Mesothelial cell of epicardium (in vitro differentiated cells): ENCODE measurements around the gene KRTAP4-7. TPM values are rescaled to one million over a fixed set of nuclear protein-coding genes. Genes with fewer than 3 reads are reported as not detected.
A peak's percentile ranks its signal among the peaks of the same experiment; 100 is the strongest.

Source experiments
- DNase-seq, 2 experiments: peaks; one replicate each; pipeline ENCODE4 v3.0.0; 2021; ENCODE audit warnings: low spot score in 2 of 2; ENCODE audit not compliant: unreplicated experiment in 2 of 2
- H3K27ac Mint-ChIP-seq: 2 replicates; pipeline ENCODE4 v1.8.0; 2021; ENCODE audit warnings: mixed read lengths
- H3K27me3 Mint-ChIP-seq: 2 replicates; pipeline ENCODE4 v1.8.0; 2021; ENCODE audit warnings: low read depth, mixed read lengths
- H3K36me3 Mint-ChIP-seq: 2 replicates; pipeline ENCODE4 v1.8.0; 2021; ENCODE audit warnings: mixed read lengths
- H3K4me1 Mint-ChIP-seq: 2 replicates; pipeline ENCODE4 v1.8.0; 2021; ENCODE audit warnings: mixed read lengths
- H3K4me3 Mint-ChIP-seq: 2 replicates; pipeline ENCODE4 v1.8.0; 2021; ENCODE audit warnings: mild to moderate bottlenecking, moderate library complexity, mixed read lengths
- H3K9me3 Mint-ChIP-seq: 2 replicates; pipeline ENCODE4 v1.8.0; 2021; ENCODE audit warnings: mixed read lengths
- total RNA-seq: library from RNA; stranded (reverse); gene quantifications from 3 replicates; pipeline ENCODE4 v1.2.1, GENCODE V29; 2021
- TF ChIP-seq, protein P1 (sequence below): fragments of 200-600 bp; sonication (generic); IDR thresholded peaks from one replicate; pipeline ENCODE4 v1.5.0; 2021; ENCODE audit warnings: antibody characterized with exemption; ENCODE audit not compliant: unreplicated experiment

Gene KRTAP4-7
- total RNA-seq, 1 donor from 2014 or later: not detected

DNA sequence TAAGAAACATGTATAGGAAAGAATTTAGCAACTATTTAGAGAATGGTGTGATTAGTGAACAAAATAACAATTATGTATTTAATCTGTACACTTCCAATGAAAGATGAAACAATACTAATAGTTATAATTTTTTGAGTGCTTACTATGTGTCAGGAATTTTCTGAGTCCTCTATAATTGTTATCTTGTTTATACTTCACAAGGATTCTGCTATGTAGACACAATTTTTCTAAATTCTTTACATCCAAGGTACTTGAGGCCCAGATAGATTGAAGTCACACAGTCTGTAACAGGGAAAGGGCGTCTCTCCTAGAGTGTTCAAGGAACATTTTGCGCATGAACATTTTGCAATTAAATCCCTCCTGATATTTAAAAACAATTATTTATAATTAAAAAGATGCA, 41.1 kb downstream of the KRTAP4-7 start:
- Mint-ChIP-seq H3K4me3 (no peak overlapping the region), H3K36me3 (peaks cover 2% of the 10 kb centered on the region), H3K4me1 (peaks cover 12% of the 10 kb centered on the region), H3K27me3 (peaks cover 4% of the 10 kb centered on the region), H3K27ac (no peak overlapping the region), H3K9me3 (peaks cover 27% of the 10 kb centered on the region)
- TF ChIP-seq, protein P1, sequence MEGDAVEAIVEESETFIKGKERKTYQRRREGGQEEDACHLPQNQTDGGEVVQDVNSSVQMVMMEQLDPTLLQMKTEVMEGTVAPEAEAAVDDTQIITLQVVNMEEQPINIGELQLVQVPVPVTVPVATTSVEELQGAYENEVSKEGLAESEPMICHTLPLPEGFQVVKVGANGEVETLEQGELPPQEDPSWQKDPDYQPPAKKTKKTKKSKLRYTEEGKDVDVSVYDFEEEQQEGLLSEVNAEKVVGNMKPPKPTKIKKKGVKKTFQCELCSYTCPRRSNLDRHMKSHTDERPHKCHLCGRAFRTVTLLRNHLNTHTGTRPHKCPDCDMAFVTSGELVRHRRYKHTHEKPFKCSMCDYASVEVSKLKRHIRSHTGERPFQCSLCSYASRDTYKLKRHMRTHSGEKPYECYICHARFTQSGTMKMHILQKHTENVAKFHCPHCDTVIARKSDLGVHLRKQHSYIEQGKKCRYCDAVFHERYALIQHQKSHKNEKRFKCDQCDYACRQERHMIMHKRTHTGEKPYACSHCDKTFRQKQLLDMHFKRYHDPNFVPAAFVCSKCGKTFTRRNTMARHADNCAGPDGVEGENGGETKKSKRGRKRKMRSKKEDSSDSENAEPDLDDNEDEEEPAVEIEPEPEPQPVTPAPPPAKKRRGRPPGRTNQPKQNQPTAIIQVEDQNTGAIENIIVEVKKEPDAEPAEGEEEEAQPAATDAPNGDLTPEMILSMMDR: no peak
- DNase-seq: no peak

DNA sequence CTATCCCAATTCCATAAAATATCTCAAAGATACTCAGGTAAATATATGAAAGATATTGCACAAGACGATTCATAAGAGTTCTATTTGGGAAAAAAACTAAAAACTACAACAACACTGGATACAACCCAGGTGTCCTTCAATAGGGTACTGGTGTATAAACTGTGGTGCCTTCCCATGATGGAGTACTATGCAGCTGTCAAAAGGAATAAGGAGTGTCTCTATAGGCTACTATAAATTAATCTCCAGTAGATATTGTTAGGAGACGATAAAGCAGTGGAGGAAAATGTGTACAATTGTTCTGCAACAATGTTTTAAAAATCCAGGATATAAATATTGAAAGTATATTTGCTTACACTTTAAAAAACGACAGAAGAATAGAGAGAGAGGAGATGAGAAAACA, 42.5 kb downstream of the KRTAP4-7 start:
- TF ChIP-seq, protein P1: no peak
- H3K36me3 Mint-ChIP-seq: peaks cover 2% of the 10 kb centered on the region
- peaks cover 4% of the 10 kb centered on the region for H3K27me3 Mint-ChIP-seq
- no peak for DNase-seq
- H3K4me3 Mint-ChIP-seq: no peak overlapping the region
- peaks cover 11% of the 10 kb centered on the region for H3K4me1 Mint-ChIP-seq
- H3K27ac Mint-ChIP-seq: no peak overlapping the region
- peaks cover 27% of the 10 kb centered on the region for H3K9me3 Mint-ChIP-seq

DNA sequence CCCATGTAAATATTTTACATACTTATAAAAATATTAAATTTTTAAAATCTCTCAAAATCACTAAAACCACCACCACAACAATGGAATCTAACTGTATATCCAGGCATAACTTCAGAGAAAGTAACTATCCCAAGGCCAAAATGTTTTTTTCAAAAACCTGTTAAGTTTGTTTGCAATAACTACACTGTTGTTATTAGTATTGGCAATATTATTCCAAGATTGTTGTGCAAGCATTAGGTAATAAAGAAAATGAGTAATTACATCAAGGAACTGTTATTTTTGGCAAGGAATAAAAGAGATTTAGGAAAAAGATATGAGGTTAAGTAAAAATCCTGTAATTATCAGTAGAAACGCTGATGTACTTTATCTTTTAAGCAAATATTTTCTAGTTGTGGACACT, 43.4 kb downstream of the KRTAP4-7 start:
- peaks cover 11% of the 10 kb centered on the region for H3K4me1 Mint-ChIP-seq
- H3K27me3 Mint-ChIP-seq: peaks cover 4% of the 10 kb centered on the region
- TF ChIP-seq, protein P1: no peak
- H3K9me3 Mint-ChIP-seq: peaks cover 27% of the 10 kb centered on the region
- H3K36me3 Mint-ChIP-seq: peaks cover 2% of the 10 kb centered on the region
- no peak overlapping the region for H3K27ac Mint-ChIP-seq
- no peak overlapping the region for H3K4me3 Mint-ChIP-seq
- no peak for DNase-seq

- peaks cover 3% of the 10 kb centered on the region for H3K36me3 Mint-ChIP-seq
- no peaks in the 10 kb centered on the region for H3K27me3 Mint-ChIP-seq
- no peak overlapping the region for H3K4me3 Mint-ChIP-seq
- TF ChIP-seq, protein P1: no peak
- H3K9me3 Mint-ChIP-seq: peaks cover 27% of the 10 kb centered on the region
- no peak overlapping the region for H3K27ac Mint-ChIP-seq
- DNase-seq: no peak
- no peaks in the 10 kb centered on the region for H3K4me1 Mint-ChIP-seq
Observed at GRCh38 chr17:41131979-41132378, 48.0 kb downstream of the KRTAP4-7 start.

- Mint-ChIP-seq H3K27ac (peak overlapping the region; percentile 63), H3K27me3 (no peaks in the 10 kb centered on the region), H3K36me3 (peaks cover 9% of the 10 kb centered on the region), H3K4me1 (no peaks in the 10 kb centered on the region), H3K9me3 (peaks cover 37% of the 10 kb centered on the region), H3K4me3 (no peak overlapping the region)
- TF ChIP-seq, protein P1: no peak
- no peak for DNase-seq
Observed at GRCh38 chr17:41133880-41134735, 50.2 kb downstream of the KRTAP4-7 start.

Other genes with a start within 250 kb of the KRTAP4-7 start
- not detected in 3 replicates for gene KRT12, start 216.9 kb upstream of the KRTAP4-7 start, total RNA-seq
- not detected in 3 replicates for gene KRT20, start 198.9 kb upstream of the KRTAP4-7 start, total RNA-seq
- 2.3 to 2.8 TPM (median 2.6 TPM) in 3 replicates for gene KRT23, start 146.5 kb upstream of the KRTAP4-7 start, total RNA-seq
- not detected in 3 replicates for gene KRT39, start 117.2 kb upstream of the KRTAP4-7 start, total RNA-seq
- gene KRT40, start 99.8 kb upstream of the KRTAP4-7 start, total RNA-seq: 0.16 TPM in 1 of 3 replicates, not detected in the others
- not detected in 3 replicates for gene KRTAP3-3, start 90.0 kb upstream of the KRTAP4-7 start, total RNA-seq
- not detected in 3 replicates for gene KRTAP3-2, start 84.2 kb upstream of the KRTAP4-7 start, total RNA-seq
- 0.41 to 1.3 TPM (median 0.95 TPM) in 3 replicates for gene KRTAP3-1, start 75.0 kb upstream of the KRTAP4-7 start, total RNA-seq
- gene KRTAP1-5, start 56.9 kb upstream of the KRTAP4-7 start, total RNA-seq: not detected in 3 replicates
- gene KRTAP1-4, start 54.0 kb upstream of the KRTAP4-7 start, total RNA-seq: not detected in 3 replicates
- gene KRTAP1-3, start 49.3 kb upstream of the KRTAP4-7 start, total RNA-seq: not detected in 3 replicates
- gene KRTAP1-1, start 42.7 kb upstream of the KRTAP4-7 start, total RNA-seq: not detected in 3 replicates
- not detected in 3 replicates for gene KRTAP2-1, start 36.8 kb upstream of the KRTAP4-7 start, total RNA-seq
- not detected in 3 replicates for gene KRTAP2-2, start 28.9 kb upstream of the KRTAP4-7 start, total RNA-seq
- 0.45 to 0.91 TPM (median 0.69 TPM) in 3 replicates for gene KRTAP2-3, start 24.0 kb upstream of the KRTAP4-7 start, total RNA-seq
- not detected in 3 replicates for gene KRTAP2-4, start 18.3 kb upstream of the KRTAP4-7 start, total RNA-seq
- not detected in 3 replicates for gene KRTAP4-8, start 14.0 kb downstream of the KRTAP4-7 start, total RNA-seq
- not detected in 3 replicates for gene KRTAP4-16, start 18.1 kb downstream of the KRTAP4-7 start, total RNA-seq
- gene KRTAP4-9, start 21.2 kb downstream of the KRTAP4-7 start, total RNA-seq: not detected in 3 replicates
- gene KRTAP4-11, start 34.2 kb downstream of the KRTAP4-7 start, total RNA-seq: not detected in 3 replicates
- not detected in 3 replicates for gene KRTAP4-12, start 40.0 kb downstream of the KRTAP4-7 start, total RNA-seq
- not detected in 3 replicates for gene KRTAP4-6, start 56.4 kb downstream of the KRTAP4-7 start, total RNA-seq
- not detected in 3 replicates for gene KRTAP4-5, start 65.7 kb downstream of the KRTAP4-7 start, total RNA-seq
- gene KRTAP4-4, start 76.6 kb downstream of the KRTAP4-7 start, total RNA-seq: not detected in 3 replicates
- gene KRTAP4-3, start 84.1 kb downstream of the KRTAP4-7 start, total RNA-seq: not detected in 3 replicates
- not detected in 3 replicates for gene KRTAP4-2, start 94.1 kb downstream of the KRTAP4-7 start, total RNA-seq
- gene KRTAP4-1, start 100.8 kb downstream of the KRTAP4-7 start, total RNA-seq: not detected in 3 replicates
- not detected in 3 replicates for gene KRTAP9-1, start 105.7 kb downstream of the KRTAP4-7 start, total RNA-seq
- gene KRTAP9-2, start 142.5 kb downstream of the KRTAP4-7 start, total RNA-seq: not detected in 3 replicates
- gene KRTAP9-3, start 148.3 kb downstream of the KRTAP4-7 start, total RNA-seq: not detected in 3 replicates
- not detected in 3 replicates for gene KRTAP9-8, start 153.8 kb downstream of the KRTAP4-7 start, total RNA-seq
- gene KRTAP9-4, start 165.5 kb downstream of the KRTAP4-7 start, total RNA-seq: not detected in 3 replicates
- gene KRTAP9-9, start 171.2 kb downstream of the KRTAP4-7 start, total RNA-seq: not detected in 3 replicates
- not detected in 3 replicates for gene KRTAP9-6, start 181.2 kb downstream of the KRTAP4-7 start, total RNA-seq
- not detected in 3 replicates for gene KRTAP9-7, start 191.5 kb downstream of the KRTAP4-7 start, total RNA-seq
- gene KRTAP29-1, start 218.7 kb downstream of the KRTAP4-7 start, total RNA-seq: not detected in 3 replicates
- gene KRTAP16-1, start 225.2 kb downstream of the KRTAP4-7 start, total RNA-seq: not detected in 3 replicates
- gene KRTAP17-1, start 231.6 kb downstream of the KRTAP4-7 start, total RNA-seq: not detected in 3 replicates